Testis (tissue), 2 donors: Measurements from ENCODE around the gene DFFB.

Experiments used
- POLR2A ChIP-seq: fragments of 450-650 bp; IDR thresholded peaks from one replicate; pipeline ENCODE4 v1.6.1; 2017; ENCODE audit warnings: antibody characterized with exemption, mild to moderate bottlenecking, moderate library complexity
- TF ChIP-seq, protein P1 (sequence below), 3 experiments: fragments of 450-650 bp in 2 of 3; fragments of 200-600 bp in 1 of 3; sonication (generic) in 1 of 3; IDR thresholded peaks; one replicate each; pipeline ENCODE4 v1.5.1; 2016 to 2019; ENCODE audit warnings: antibody characterized with exemption in 3 of 3, mild to moderate bottlenecking in 2 of 3, moderate library complexity in 1 of 3

DNA sequence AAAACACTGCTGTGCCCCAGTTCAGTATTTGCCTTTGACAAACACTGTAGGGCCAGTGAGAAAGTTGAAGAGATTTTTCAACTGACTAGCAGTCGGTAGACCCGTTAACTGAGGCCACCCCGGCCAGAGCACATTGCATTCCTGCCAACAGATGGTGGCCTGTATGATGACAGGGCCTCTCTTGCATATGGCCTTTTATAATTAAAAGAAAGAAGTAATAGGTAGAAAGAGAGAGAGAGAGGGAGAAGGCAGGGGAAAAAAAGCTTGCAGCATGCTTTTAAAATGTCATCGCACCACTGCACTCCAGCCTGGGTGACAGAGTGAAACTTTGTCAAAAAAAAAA is 47.5 kb downstream of the DFFB start:
- TF ChIP-seq, protein P1, sequence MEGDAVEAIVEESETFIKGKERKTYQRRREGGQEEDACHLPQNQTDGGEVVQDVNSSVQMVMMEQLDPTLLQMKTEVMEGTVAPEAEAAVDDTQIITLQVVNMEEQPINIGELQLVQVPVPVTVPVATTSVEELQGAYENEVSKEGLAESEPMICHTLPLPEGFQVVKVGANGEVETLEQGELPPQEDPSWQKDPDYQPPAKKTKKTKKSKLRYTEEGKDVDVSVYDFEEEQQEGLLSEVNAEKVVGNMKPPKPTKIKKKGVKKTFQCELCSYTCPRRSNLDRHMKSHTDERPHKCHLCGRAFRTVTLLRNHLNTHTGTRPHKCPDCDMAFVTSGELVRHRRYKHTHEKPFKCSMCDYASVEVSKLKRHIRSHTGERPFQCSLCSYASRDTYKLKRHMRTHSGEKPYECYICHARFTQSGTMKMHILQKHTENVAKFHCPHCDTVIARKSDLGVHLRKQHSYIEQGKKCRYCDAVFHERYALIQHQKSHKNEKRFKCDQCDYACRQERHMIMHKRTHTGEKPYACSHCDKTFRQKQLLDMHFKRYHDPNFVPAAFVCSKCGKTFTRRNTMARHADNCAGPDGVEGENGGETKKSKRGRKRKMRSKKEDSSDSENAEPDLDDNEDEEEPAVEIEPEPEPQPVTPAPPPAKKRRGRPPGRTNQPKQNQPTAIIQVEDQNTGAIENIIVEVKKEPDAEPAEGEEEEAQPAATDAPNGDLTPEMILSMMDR (IDR thresholded peaks at IDR 0.05), result no peak
- no peak for TF ChIP-seq POLR2A
